Measurements from ENCODE around the gene MOB2. TPM values are rescaled to one million over a fixed set of nuclear protein-coding genes. Genes with fewer than 3 reads are reported as not detected.

Gene MOB2
- total RNA-seq, 1 donor from 2014 or later = 23.5 TPM

DNA sequence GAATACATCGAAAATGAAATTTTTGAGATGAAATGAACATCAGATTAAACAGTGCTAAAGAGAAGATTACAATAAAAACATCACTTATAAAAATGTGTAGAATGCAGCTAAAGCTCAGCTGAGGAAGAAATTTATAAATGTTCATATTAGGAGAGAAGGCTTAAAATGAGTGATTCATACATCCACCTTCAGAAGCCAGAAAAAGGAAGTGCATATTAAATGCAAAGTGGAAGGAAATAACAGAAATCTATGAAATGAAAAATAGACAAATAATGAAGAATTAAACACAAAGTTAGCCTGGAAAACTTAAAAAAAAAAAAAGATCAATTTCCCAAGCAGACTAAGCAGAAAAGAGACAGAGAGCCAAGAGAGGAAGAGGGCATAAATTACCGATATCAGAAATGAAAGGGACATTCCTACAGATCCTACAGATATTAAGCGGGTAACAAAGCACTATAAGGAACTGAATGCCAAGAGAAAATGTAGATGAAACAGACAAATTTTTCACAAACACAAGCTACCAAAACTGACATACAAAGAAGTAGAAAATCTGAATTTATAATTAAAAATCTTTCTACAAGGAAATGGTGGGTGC, 7.2 kb upstream of the MOB2 start:
- peaks cover under 1% of the 10 kb centered on the region for H3K36me3 Mint-ChIP-seq (ENCODE audit: low read depth)
- DNase-seq = no peak
- H3K4me1 Mint-ChIP-seq = peaks cover 20% of the 10 kb centered on the region
- H3K27ac Mint-ChIP-seq = no peak overlapping the region
- no peak overlapping the region for H3K4me3 Mint-ChIP-seq
- no peaks in the 10 kb centered on the region for H3K27me3 Mint-ChIP-seq
- intact Hi-C loops (cut with micrococcal nuclease) = no loop called here
- H3K9me3 Mint-ChIP-seq = no peaks in the 10 kb centered on the region

DNA sequence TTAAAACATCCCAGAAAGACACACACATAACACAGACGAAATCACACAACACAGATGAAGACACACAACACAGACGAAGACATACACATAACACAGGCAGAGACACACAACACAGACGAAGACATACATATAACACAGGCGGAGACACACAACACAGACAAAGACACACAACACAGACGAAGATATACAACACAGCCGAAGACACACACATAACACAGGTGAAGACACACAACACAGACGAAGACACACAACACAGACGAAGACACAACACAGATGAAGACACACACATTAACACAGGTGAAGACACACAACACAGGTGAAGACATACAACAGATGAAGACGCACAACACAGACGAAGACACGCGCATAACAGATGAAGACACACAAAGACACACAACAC, 4.8 kb upstream of the MOB2 start:
- no peaks in the 10 kb centered on the region for H3K27me3 Mint-ChIP-seq
- H3K27ac Mint-ChIP-seq = no peak overlapping the region

DNA sequence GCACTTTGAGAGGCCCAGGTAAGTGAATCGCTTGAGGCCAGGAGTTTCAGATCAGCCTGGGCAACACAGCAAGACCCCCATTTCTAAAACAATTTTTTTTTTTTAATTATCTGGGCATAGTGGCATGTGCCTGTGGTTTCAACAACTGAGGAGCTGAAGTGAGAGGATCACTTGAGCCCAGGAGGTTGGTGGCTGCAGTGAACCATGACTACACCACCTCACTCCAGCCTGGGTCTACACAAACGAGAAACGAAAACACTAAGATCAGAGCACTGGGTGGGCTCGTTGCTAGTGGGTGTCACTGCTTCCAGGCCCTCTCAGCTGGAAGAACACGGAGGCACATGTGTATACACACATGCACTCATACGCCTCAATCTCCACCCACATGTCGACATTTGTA, 4.1 kb upstream of the MOB2 start:
- H3K36me3 Mint-ChIP-seq (ENCODE audit: low read depth) = no peaks in the 10 kb centered on the region
- H3K27me3 Mint-ChIP-seq = no peaks in the 10 kb centered on the region
- no peak for DNase-seq
- no peak overlapping the region for H3K4me3 Mint-ChIP-seq
- no peaks in the 10 kb centered on the region for H3K9me3 Mint-ChIP-seq
- H3K27ac Mint-ChIP-seq = no peak overlapping the region
- intact Hi-C loops (cut with micrococcal nuclease) = no loop called here
- H3K4me1 Mint-ChIP-seq = peaks cover 2% of the 10 kb centered on the region

More for the DNA sequence above, 4.8 kb upstream of the MOB2 start:
- Mint-ChIP-seq H3K9me3 (no peaks in the 10 kb centered on the region), H3K4me1 (peaks cover 6% of the 10 kb centered on the region), H3K36me3 (ENCODE audit: low read depth) (no peaks in the 10 kb centered on the region), H3K4me3 (no peak overlapping the region)
- no peak for DNase-seq
- intact Hi-C loops (cut with micrococcal nuclease) = no loop called here

DNA sequence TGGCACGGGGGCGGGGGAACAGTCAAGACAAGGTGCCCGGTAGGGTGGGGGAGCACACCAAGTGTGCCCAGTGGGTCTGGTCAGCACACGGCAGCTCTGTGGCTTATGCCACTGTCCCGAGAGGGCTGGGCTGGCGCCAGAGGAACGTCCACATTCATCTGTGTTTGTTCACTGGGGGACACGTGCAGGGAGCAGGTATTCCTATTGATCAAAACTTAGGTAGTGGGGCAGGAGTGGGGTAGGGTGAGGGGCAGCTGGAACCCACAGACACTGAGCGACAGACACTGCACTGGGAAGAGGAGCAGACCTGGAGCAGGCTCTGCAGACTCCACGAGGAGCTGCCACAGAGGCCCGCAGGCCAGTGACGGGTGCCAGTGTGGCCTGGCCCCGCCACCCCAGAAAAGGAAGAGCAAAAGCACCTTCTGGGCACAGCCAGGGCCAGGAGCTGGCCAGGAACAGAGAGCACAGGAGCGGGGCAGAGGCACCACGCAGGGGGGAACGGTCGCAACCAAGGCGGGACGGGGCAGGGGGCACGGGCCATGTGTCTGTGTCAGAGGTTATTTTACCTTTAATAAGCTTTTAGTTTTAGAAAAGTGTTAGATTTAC, 2.1 kb upstream of the MOB2 start:
- Mint-ChIP-seq H3K27me3 (no peaks in the 10 kb centered on the region), H3K27ac (no peak overlapping the region), H3K4me1 (peaks cover 2% of the 10 kb centered on the region), H3K9me3 (no peaks in the 10 kb centered on the region), H3K36me3 (ENCODE audit: low read depth) (no peaks in the 10 kb centered on the region), H3K4me3 (no peak overlapping the region)
- DNase-seq = no peak
- intact Hi-C loops (cut with micrococcal nuclease) = no loop called here

DNA sequence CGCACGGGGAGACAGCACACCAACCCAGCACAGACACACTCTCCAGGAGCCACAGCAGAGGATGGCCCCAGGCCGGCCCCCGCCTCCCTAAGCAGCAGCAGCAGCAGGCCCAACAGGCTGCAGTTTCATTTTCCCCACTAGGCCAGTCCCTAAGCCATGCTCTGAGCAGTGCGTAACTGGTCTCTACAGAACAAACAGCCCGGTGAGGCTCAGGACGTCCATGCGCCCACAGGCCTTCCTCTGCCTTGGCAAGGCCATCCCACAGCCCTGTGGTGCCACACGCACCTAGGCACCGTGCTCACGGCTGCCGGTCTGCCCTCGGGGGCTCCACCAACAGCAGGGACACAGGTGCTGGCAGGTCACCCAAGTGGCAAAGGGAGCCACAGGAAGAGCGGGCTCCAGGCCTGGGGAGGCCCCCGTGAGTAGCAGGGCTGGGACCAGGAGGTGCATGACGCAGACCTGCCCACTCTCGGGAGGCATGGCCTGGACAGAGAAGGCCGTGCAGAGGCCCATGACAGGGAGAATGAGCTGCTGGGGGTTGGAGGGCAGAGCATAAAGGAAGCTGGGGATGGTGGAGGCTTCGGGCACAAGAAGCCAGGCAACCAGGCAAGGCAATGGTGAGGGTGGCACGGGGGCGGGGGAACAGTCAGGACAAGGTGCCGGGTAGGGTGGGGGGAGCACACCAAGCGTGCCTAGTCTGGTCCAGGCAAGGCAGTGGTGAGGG, 1.4 kb upstream of the MOB2 start:
- no peak for DNase-seq
- no peak overlapping the region for H3K27ac Mint-ChIP-seq
- peaks cover 2% of the 10 kb centered on the region for H3K4me1 Mint-ChIP-seq
- H3K27me3 Mint-ChIP-seq = no peaks in the 10 kb centered on the region
- no peaks in the 10 kb centered on the region for H3K9me3 Mint-ChIP-seq
- intact Hi-C loops (cut with micrococcal nuclease) = no loop called here
- H3K36me3 Mint-ChIP-seq (ENCODE audit: low read depth) = no peaks in the 10 kb centered on the region
- H3K4me3 Mint-ChIP-seq = no peak overlapping the region

DNA sequence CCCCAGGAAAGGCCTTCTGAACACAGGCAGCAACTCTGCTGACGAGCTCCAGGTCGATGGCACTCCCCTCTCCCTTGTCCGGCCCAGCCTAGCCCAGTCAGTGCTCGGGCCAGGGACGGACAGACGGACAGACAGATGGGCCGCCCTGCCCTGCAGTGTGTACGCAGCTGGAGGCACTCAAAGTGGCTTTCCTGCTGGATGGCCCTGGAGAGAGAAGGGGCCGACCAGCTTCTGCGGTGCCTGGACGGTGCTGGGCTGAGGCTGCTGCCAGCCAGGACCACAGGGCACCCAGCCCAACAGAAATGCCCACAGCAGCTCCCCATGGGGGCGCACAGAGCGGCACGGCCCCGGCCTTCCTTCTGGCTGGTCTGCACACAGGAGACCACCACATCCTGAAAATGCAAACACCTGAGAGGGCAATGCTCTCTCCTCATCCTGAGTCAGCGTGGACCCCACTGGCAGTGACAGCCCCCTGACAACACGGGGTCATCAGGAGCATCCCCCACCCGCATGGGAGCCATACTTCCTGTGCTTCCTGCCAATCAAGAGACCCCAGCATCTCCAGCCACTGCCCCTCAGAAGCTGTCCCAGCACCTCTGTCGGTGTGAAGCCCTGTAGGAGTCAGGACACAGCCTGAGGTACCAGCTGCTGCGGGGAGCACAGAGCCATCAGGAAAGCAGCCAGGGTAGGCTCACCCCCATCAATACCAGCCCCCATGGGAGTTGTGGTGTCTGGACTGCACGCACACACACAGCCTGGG, 692 bp upstream of the MOB2 start:
- no peaks in the 10 kb centered on the region for H3K9me3 Mint-ChIP-seq
- no peaks in the 10 kb centered on the region for H3K36me3 Mint-ChIP-seq (ENCODE audit: low read depth)
- H3K4me1 Mint-ChIP-seq = peaks cover 2% of the 10 kb centered on the region
- intact Hi-C loops (cut with micrococcal nuclease) = no loop called here
- no peak for DNase-seq
- no peak overlapping the region for H3K27ac Mint-ChIP-seq
- H3K4me3 Mint-ChIP-seq = no peak overlapping the region
- no peaks in the 10 kb centered on the region for H3K27me3 Mint-ChIP-seq

DNA sequence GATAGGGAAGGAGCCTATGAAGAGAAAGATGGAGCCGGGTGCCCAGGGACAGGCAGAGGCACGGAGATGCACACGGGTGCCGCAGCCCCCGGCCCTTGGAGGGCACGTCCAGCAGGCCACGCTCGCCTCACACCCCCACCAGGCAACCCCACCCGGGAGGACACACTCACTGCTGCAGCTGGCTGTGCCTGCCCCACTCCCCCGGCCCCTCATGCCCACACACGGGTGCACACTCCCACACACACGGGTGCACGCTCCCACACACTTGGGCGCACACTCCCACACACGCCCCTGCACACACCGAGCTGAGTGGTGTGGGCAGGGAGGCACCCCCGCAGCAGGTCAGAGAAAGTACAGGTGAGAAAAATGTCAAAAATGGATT, 1.1 kb downstream of the MOB2 start:
- H3K27me3 Mint-ChIP-seq = no peaks in the 10 kb centered on the region
- no peaks in the 10 kb centered on the region for H3K9me3 Mint-ChIP-seq
- peaks cover 2% of the 10 kb centered on the region for H3K4me1 Mint-ChIP-seq
- no peak overlapping the region for H3K27ac Mint-ChIP-seq
- no peaks in the 10 kb centered on the region for H3K36me3 Mint-ChIP-seq (ENCODE audit: low read depth)
- no peak overlapping the region for H3K4me3 Mint-ChIP-seq
- DNase-seq = no peak
- intact Hi-C loops (cut with micrococcal nuclease) = no loop called here

DNA sequence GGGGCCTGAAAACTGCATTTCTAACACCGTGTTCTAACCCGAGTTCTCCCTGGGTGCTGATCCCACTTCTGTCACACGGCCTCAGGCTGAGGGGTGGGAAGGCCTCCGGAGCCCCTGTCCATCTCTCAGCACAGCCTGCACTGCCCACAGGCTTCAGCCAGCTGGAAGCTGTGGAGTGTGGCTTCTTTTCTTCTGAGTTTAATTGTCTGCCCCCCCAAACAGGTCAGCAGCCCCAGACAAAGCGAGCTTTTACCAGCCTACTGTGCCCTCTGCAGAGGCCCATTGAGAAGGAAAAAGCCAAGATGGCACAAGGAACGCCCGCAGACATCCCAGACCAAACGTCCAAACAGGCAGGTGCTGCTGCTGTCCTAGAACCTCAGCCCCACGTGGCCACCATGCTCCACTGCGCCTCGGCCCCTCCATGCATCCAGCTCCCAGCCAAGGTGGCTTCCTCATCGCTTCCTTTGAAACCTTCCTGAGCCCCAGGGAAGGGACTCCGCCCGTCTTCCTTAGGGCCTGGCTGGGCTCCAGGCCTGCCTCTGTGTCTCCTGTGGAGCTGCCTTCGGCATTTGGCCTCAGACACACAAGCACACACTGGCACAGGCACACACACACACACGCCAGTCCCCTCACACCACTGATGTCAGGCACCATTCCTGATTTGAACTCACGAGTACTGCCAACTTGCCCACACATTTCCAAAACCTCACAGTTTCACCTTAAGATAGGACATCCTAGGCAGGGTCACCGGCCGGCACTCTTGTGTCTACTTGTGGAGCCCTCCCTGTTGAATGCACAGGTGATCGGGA, 1.7 kb downstream of the MOB2 start:
- DNase-seq = no peak
- intact Hi-C loops (cut with micrococcal nuclease) = no loop called here
- H3K4me3 Mint-ChIP-seq = no peak overlapping the region
- peaks cover 2% of the 10 kb centered on the region for H3K4me1 Mint-ChIP-seq
- H3K27ac Mint-ChIP-seq = no peak overlapping the region
- no peaks in the 10 kb centered on the region for H3K27me3 Mint-ChIP-seq
- no peaks in the 10 kb centered on the region for H3K9me3 Mint-ChIP-seq
- H3K36me3 Mint-ChIP-seq (ENCODE audit: low read depth) = no peaks in the 10 kb centered on the region

DNA sequence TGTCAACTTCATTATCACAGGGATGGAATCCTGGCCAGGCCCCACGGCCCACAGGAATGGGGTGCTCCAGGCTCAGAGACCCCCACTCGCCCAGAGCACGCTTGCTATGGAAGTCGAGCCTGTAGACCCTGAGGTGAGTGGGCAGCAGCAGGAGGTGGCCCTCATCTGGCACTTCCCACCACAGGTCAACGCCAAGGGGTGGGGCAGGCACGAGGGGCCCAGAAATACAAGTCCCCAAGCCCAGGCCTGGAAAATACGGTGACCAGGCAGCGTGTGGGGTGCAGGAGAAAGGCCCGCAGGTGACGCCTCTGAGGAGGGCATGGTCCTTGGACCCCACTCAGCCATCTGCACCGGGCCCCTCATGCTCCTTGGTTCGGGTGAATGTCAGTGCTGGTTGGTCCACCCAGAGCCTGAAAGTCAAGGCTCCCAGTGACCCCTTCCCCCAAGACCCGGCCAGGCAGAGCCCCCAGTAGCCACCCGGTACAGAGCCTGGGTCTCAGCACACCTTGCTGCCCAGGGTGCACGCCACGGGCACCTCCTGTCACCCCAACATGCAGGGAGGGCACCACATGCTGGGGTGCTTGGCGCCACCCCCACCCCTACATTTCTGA, 2.4 kb downstream of the MOB2 start:
- Mint-ChIP-seq H3K4me1 (no peaks in the 10 kb centered on the region), H3K4me3 (no peak overlapping the region), H3K27me3 (no peaks in the 10 kb centered on the region), H3K36me3 (ENCODE audit: low read depth) (no peaks in the 10 kb centered on the region), H3K27ac (no peak overlapping the region), H3K9me3 (no peaks in the 10 kb centered on the region)
- intact Hi-C loops (cut with micrococcal nuclease) = no loop called here
- no peak for DNase-seq

DNA sequence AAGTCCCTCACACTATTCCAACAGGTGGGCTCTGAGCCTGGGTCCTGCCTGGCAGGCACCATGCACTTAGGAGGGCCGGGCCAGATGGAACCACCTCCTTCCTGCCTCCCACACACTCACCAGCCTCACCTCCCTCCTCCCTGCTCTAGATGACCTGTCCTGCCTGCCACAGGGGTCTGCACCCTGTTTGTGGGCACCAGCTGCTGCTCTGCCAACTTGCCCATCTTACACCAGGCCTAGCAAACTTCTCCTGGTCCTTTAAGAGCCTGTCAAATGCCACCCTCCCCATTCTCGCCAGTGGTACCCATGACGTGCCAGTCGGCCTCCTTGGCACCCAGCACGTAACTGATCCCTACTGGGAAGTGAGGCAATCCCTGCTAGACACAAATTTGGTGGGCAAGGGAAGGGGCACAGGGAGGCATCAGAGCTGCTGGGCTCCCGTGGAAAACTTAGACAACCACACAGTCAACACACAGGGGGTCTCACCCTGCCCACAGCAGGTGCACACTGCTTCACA, 3.1 kb downstream of the MOB2 start:
- H3K27me3 Mint-ChIP-seq = no peaks in the 10 kb centered on the region
- intact Hi-C loops (cut with micrococcal nuclease) = no loop called here
- no peak overlapping the region for H3K27ac Mint-ChIP-seq
- no peaks in the 10 kb centered on the region for H3K9me3 Mint-ChIP-seq
- no peaks in the 10 kb centered on the region for H3K4me1 Mint-ChIP-seq
- peaks cover 2% of the 10 kb centered on the region for H3K36me3 Mint-ChIP-seq (ENCODE audit: low read depth)
- DNase-seq = no peak
- no peak overlapping the region for H3K4me3 Mint-ChIP-seq

DNA sequence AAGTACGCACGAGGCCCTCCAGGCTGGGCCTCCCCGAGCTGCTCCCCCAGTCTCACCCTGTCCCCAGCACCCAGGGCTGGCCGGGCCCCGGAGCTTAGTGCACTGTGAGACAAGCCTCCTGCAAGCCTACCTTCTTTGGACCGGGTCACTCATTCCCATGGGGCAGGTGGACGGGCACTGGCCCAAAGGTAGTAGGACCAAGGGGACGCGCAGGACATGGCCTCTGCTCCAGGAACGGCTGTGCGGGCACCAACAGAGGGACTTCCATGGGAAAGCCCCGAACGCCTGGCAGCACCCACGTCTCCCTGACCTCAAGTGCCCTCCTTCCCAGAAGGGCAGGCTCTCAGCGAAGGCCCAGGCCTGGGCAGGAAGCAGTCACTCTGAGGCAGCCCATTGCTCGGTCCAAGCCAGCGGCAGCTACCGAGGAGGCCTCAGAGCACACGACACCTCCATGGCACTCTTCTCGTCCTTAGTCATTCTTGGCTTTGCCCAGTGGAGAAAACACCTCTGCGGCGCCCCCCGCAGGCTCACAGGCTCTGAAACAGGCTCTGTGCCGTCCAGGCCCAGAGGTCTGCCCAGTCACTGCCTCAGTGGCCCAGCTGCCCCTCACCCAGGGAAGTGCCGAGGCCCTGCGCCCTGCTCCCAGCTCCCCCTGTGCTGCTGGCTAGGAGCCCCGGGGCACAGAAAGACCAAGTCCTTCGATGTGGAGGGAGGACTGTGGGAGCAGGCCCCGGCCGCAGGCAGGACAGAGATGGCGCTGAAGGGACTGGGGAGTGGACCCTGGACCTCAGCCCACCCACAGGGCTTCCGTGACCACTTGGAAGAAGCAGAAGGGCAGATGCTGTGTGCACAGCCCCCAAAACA, 3.8 kb downstream of the MOB2 start:
- H3K4me1 Mint-ChIP-seq = no peaks in the 10 kb centered on the region
- no peak for DNase-seq
- H3K27ac Mint-ChIP-seq = no peak overlapping the region
- H3K27me3 Mint-ChIP-seq = no peaks in the 10 kb centered on the region
- no peaks in the 10 kb centered on the region for H3K9me3 Mint-ChIP-seq
- peaks cover 3% of the 10 kb centered on the region for H3K36me3 Mint-ChIP-seq (ENCODE audit: low read depth)
- intact Hi-C loops (cut with micrococcal nuclease) = no loop called here
- no peak overlapping the region for H3K4me3 Mint-ChIP-seq

DNA sequence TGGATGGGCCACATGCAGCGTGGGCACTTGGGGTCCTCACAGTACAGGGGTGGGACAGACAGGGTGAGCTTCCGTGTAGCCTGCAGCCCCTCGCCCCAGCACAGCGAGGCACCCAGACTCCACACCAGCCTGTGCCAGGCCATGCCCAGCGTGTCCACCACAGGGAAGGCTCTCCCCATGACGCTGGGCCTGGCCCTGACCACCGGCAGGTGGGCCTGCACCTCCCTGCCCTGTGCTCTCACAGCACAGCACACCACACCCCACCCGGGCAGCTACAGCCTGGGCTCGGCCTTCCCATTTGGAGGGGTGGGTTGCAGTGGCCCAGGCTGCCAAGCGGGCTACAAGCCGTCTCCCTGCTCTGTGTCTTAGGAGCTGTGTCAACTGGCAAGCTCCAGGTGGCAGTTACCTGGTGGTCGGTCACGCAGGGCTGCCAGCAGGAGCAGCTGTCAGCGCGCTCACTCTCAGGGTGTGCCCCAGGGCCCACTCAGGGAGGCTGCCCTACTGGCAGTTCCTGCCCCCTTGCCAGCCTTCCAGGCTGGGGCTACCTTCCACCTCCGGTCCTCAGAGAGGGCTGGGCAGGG, 4.6 kb downstream of the MOB2 start:
- no peaks in the 10 kb centered on the region for H3K9me3 Mint-ChIP-seq
- H3K36me3 Mint-ChIP-seq (ENCODE audit: low read depth) = peaks cover 6% of the 10 kb centered on the region
- H3K27me3 Mint-ChIP-seq = no peaks in the 10 kb centered on the region
- H3K4me3 Mint-ChIP-seq = no peak overlapping the region
- H3K27ac Mint-ChIP-seq = no peak overlapping the region
- DNase-seq = no peak
- intact Hi-C loops (cut with micrococcal nuclease) = no loop called here
- H3K4me1 Mint-ChIP-seq = no peaks in the 10 kb centered on the region

Measured in activated CD4-positive, alpha-beta T cell treated with anti-CD3 and anti-CD28 coated beads, Interleukin-2, amount 10 ng/mL, durations not matched to agents 24 days and 14 days (primary cell).